Esophagus muscularis mucosa (tissue), 4 donors: ENCODE results near the gene ARL9.

ENCODE experiments used
- EP300 ChIP-seq: sonication (generic); formaldehyde crosslinking; IDR thresholded peaks from one replicate; pipeline ENCODE4 v1.6.1; 2017; ENCODE audit warnings: antibody characterized with exemption
- POLR2A ChIP-seq: fragments of 450-650 bp; IDR thresholded peaks from one replicate; pipeline ENCODE4 v1.6.1; 2017; ENCODE audit warnings: antibody characterized with exemption, moderate library complexity, mild to moderate bottlenecking, low read depth
- POLR2AphosphoS5 ChIP-seq, 2 donors: sonication (generic); formaldehyde crosslinking; IDR thresholded peaks; one replicate each; pipeline ENCODE4 v1.6.1; 2017; ENCODE audit warnings: antibody characterized with exemption in 2 of 2
- TF ChIP-seq, protein P1 (sequence below), 3 experiments: fragments of 200-600 bp in 2 of 3; fragments of 450-650 bp in 1 of 3; sonication (generic) in 2 of 3; IDR thresholded peaks; one replicate each; pipeline ENCODE4 v1.5.1; 2017 to 2019; ENCODE audit warnings: antibody characterized with exemption in 3 of 3, mild to moderate bottlenecking in 2 of 3, moderate library complexity in 1 of 3

DNA sequence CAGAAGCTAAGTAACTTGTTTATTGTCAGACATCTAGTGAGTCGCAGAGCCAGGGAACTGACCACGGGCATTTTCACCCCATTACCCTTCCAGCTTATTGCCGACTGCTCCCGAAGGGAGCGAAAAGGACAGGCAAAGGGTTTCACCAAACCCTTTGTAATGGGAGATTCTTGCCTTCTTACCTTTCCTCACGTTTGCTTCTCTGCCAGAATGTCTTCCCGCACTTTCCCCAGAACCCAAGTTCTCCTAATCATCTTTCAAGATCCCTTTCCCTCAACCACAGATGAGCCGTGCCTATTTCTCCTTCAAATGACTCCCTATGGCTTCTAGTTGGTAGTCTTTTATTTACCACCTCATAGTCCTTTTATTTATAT is 38.7 kb upstream of the ARL9 start:
- TF ChIP-seq, protein P1, sequence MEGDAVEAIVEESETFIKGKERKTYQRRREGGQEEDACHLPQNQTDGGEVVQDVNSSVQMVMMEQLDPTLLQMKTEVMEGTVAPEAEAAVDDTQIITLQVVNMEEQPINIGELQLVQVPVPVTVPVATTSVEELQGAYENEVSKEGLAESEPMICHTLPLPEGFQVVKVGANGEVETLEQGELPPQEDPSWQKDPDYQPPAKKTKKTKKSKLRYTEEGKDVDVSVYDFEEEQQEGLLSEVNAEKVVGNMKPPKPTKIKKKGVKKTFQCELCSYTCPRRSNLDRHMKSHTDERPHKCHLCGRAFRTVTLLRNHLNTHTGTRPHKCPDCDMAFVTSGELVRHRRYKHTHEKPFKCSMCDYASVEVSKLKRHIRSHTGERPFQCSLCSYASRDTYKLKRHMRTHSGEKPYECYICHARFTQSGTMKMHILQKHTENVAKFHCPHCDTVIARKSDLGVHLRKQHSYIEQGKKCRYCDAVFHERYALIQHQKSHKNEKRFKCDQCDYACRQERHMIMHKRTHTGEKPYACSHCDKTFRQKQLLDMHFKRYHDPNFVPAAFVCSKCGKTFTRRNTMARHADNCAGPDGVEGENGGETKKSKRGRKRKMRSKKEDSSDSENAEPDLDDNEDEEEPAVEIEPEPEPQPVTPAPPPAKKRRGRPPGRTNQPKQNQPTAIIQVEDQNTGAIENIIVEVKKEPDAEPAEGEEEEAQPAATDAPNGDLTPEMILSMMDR (IDR thresholded peaks at IDR 0.05): no peak
- TF ChIP-seq POLR2AphosphoS5 (IDR thresholded peaks at IDR 0.05): no peak
- no peak for TF ChIP-seq EP300
- no peak for TF ChIP-seq POLR2A
